CD4-positive, alpha-beta T cell treated with Interleukin-21 for 1 hour (primary cell): ENCODE data around the gene TAPT1.

Experiments
- DNase-seq: peaks from one replicate; pipeline ENCODE4 v3.0.0-alpha.2; 2020

Gene TAPT1

DNA sequence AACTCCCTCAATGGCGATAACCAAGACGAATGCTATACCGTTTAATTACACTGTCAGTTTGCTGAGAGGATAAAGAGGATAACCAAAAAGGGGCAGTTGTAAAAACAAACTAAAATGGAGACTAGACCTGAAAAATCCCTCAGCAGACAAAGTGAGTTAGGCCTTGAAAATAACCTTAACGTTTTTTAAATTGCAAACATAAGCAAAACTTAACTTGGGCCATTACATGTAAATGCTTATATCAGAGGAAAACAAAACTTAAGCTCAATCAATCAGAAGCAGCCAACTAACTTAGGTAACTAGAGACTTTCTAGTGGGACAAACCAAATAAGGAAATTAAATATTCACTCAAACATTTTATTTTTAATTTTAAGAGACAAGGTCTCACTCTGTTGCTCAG is 17.0 kb upstream of the TAPT1 start:
- no peak for DNase-seq

DNA sequence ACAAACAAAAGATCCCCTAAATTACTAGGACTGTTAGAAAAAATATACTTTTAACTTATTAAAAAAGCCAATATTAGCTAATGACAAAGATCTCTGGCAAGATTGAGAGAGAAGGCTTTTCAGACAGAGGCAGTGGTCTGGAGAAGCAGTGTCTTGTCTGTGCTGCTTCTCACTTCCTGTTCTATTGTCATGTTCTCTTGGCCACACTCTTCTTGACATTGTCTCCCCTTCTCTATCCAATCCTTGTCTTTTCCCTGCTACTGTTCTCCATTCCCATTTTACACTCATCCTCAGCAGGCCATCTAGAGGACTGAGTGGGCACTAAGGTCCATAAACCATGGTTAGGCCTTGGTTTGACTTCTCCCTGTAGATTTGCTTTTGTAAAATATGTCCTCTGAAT is 14.0 kb upstream of the TAPT1 start:
- no peak for DNase-seq

DNA sequence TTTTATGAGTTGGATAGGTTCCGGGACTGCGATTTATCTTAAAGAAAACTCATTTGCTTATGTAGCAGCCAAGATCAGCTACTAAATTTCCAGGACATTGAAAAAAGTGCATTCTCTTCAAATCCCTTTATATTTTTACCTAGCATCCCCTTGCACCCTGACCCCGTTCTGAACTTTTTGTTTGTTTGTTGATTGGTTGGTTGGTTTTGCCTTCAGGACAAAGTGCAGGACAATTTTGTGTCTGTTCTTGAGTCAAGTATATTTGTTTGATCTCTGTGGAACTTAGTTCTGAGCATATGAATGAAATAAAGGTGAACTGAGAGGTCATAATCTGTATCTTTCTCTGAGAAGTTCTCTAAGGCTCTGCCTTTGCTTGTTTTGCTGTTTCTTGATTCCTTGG is 12.8 kb upstream of the TAPT1 start:
- no peak for DNase-seq

- no peak for DNase-seq
Measured at GRCh38 chr4:16238327-16238726, 12.1 kb upstream of the TAPT1 start.

DNA sequence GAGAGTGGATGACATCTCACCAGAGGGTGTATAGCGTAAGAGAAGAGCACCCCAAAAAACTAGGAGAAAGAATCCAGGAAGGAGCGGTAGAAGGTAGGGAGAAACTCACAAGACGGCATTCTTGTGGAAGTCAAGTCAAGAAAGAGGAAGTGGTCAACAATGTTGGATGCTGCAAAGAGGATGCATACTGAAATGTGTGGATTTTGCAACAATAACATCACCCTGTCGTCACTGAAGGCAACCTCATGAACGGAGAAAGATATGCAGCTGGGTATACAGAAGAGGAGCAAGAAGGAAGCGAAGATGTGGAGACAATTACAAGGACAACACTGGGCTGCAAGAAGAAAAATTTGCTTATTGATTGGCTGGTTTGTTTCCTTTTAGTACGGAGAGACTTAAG is 11.4 kb upstream of the TAPT1 start:
- no peak for DNase-seq

DNA sequence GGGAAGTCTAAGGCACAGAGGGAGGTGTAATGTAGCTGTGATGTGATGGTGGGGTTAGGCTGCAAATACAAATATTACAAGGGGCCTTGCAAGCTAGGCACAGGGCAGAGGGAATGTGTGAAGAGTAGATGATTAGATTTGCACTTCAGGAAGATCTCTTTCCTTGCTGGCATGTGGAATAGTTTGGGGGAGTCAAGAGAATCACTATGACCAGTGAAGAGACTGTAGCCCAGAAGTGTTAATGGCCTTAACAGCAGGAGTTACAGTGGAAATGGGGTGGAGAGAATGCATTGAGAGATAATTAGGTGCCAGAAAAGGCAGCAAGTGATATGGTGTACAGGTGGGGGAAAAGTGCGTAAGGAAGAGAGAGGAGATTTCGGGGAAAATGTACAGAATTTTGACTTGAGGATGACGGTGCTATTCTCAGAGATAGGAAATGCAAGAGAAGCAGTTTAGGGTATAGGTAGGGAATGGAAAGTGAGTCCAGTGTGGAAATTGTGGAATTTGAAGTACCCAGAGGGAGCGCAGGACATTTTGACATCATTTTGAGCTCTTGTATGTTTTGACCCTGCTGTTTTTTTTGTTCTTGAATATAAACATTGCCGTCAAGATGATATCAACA is 10.2 kb upstream of the TAPT1 start:
- DNase-seq, result no peak

DNA sequence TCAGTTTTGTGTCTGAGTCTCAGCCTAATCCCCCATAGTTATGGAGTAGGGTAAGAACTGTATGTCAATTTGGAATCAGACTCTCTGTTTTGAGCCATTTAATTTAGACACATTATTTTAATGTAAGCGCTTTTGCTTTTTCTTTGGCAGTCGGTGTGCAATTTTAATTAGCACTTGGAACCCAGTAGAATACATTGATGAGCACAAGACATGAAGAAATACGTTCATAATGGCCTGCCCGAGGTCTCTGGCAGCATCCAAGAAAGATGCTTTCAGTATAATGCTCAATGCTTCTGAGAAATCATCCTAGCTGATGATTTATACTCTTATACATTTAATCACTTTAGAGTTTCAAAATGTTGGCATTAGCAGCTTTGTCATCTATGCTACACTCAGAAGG is 8.9 kb upstream of the TAPT1 start:
- DNase-seq, result no peak

GRCh38 chr4:16233569-16234177 is 7.4 kb upstream of the TAPT1 start:
- DNase-seq, result no peak

DNA sequence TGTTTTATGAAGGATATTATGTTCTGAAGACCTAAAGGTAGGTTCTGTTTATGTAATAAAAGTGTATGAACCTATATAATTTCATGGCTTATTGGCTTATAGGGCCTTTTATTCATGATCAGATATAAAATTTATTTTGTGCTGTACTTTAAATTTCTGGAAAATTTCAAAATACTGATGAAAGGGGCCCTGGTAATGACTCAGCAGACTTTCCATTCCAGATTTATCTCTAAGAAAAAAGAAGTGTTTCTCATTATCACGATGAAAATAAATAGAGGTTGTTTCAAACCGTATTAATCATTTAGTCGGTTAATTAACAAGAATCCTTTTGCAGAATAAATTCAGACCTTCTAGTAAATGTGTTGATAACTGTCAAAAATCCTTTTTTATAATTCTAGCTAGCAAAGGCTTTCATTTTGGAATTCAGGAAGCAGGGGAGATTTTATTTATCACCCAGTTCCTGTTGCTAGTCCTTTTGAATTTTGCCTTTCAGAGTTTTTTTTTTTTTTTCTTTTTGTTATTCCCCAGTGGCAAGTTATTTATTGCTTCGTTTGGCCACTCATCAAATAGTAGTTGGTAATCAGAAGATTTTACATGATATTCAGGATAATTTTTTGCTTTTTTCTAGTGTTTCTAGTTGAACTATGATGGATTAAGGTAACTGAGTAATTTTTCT is 5.4 kb upstream of the TAPT1 start:
- DNase-seq, result no peak

GRCh38 chr4:16230308-16230707 is 4.0 kb upstream of the TAPT1 start:
- no peak for DNase-seq

DNA sequence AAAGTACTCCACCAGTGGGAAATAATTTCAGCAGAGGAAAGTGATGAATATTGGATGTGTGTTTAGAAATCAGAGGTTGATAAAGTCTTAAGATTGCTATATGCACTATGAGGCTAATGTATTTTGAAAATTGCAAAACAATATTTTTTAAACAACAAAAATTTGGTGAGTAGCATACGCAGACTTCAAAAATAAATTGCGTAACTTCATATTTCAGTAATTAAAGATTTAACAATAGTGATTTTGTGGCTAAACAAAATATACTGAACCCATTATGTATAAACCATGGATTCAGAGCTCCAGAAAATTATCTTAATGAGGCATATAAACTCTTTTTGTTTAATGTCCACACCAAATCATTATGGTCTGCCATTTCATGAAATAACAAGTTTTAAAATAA is 3.3 kb upstream of the TAPT1 start:
- DNase-seq, result no peak

DNA sequence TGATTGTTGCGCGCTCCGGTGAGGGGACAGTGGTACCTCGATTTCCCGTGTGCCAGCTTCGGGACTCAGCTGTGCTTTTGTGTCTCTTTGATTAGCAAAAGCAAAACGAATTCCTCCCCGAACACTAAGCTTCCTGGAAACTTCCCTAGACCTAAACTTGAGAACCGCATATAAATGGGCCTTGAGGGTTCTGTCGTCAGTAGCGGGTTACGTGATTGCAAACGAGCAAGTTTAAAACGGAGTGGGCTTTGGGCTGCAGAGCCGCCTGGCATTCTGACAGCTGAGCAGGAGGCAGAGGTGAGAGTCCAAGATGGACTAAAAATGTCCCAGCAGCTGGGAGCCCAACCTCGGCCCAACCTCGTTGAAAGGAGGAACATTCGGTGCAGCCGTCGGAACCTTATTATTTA is 1.2 kb upstream of the TAPT1 start:
- DNase-seq, result peak; percentile 21

GRCh38 chr4:16226816-16227461 is 668 bp upstream of the TAPT1 start:
- DNase-seq, result peak; percentile 33

GRCh38 chr4:16225167-16225862 is 956 bp downstream of the TAPT1 start:
- peak; percentile 33 for DNase-seq

DNA sequence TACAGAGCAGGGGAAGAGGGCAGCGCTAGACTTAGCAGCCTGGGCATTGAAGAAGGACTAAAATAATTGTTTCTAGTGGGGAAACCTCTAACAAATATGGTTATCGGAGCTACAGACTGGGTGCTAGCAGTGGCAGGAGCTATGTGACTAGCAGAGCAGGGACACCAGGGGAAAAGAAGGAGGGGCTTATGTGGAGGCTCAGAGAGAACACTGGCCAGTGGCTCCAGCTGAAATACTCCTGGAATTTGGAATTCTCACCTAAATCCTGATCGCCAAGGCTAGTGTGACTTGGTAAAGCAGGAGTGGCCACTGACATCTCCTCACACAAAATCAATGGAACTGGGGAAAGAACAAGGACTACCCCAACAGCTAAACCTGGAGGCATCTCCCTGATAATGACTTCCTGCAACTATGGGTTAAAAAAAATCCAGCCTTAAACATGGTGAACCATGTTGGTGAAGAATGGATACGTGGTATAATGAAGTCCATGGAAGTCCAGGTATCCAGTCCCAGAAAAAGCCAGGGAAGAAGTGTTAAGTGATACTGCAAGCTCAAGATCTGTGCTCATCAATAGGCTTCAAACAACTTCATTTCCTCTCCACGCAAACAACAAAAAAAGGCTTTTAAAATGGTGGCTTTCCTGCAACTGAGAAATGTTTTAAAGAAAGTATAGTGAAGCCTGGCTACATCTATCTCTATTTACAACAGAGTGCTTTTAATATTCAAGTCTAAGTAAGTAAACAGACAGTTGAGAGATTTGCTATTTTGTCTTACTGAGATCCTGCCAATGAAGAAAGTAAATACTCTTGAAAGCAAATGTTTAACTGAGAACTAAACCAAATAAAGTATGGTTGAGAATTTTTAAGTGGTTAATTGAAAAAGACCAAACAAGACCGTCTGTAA is 1.8 kb downstream of the TAPT1 start:
- no peak for DNase-seq

GRCh38 chr4:16222957-16223527 is 3.2 kb downstream of the TAPT1 start:
- DNase-seq, result no peak

DNA sequence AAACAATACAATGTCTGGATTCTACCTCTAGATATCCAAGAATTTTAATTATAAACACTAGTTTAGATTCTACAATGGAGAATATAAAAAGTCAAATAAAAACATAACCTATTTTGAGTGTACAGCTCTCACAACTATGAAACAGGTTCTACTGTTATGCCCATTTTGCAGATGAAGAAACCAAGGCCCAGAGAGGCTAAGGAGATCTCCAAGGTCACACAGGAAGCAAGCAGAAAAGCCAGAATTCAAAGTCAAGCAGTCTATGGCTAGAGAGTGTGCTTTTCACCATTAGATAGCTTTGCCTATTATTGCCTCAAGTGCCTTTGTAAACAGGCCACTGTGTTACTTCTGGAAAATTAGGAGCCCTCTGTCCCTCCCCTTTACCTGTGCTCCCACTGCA is 7.3 kb downstream of the TAPT1 start:
- DNase-seq, result no peak

DNA sequence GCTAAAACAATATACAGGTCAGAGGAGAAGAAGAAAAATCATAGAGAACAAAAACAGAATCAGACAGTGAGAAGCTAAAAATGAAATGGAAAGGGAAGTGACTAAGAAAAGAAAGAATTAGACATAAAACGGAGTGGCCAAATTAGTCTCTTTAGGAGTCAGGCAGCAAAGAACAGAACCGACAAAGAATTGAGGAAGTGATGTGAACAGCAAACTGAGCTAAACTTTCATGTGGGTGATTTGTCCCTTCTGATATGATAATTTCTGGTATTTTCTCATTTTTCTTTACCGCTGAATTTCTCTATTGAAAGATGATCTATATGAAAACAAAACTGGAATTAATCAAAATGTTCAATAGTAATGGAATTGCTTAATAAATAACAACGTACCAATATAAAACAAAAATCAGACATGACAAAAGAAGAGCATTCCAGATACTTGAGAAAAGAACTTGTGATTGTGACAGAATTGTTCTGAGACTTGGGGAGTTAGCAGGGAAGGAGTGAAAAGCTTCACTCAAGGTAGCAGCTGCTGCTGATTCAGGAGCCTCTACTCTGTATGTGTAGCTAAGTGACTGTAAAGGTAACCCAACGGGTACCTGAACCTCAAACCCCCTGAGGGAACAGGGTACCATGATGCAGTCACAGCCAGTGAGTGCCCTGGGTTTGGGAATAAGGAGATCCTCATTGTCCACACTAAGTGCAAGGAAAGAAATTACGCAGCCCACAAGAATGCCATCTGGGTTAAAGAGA is 8.8 kb downstream of the TAPT1 start:
- no peak for DNase-seq

DNA sequence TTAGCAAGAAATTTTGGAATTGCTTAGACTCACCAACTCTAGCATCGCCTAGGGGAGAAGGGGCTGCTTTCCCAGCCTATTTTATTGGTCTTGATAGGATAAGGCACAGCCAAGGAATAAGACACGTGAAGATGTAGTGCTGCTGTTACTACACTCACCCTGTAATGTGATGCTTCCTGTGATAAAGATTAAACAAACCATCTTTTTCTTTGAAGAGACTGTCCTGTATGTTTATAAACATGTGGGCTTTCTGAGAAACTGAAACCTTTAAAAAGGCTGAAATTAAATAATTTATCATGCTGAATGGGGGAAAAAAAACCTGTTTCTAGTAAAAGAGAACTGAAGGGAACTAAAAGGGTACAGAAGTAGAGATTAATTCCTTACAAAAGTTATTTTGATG is 13.2 kb downstream of the TAPT1 start:
- DNase-seq, result no peak

DNA sequence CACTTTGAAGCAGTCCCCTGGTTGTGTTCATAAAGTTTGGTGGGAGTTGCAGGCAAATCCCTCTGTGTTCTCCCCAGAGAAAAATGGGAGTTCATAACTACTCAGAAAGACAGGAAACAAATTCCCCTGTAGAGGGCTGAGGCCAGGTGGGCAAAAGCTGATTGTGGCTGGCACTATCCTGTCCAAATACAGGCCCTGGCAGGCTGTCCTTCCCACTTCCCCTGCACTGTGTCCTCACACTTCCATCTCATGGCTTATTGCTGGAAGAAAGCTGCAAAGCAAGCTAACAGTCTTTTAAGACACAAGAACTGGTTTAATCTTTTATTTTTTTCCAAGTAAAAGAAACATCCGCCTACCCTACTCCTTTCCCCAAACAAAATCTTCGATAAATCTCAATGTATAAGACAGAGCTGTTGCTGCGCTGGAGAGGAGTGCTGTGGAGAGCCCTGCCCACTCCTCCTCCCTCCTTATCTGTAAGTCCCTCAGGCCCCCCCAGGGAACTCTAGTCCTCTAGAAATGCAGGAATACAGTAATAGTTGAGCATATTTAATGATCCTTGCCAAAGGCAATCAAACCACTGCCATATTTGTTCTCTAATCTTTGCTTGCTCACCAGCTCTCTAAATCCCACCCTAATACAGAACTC is 14.0 kb downstream of the TAPT1 start:
- DNase-seq, result no peak

DNA sequence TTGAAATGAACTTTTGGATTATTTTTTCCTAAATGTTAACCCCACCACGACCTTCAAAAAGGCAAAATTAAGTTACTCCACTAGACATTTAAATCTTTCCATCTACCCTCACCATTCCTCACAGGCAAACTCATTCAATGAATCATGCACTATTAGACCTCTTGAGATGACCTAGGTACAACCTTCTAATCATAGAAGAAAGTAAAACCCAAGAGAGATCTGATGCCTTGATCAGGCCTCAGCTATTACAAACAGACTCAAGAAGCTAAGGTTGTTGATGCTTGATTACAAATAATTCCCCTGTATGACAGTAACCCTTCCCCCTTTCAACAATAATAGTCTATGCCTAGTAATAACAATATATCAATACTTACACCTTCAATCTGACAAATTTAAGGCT is 18.9 kb downstream of the TAPT1 start:
- DNase-seq, result no peak
